CD4-positive, alpha-beta T cell treated with Interleukin-12 subunit alpha and Interleukin-12 subunit beta, for 1 hour (primary cell): Measurements from ENCODE around the gene CERS1.

ENCODE experiments used
- DNase-seq: peaks from one replicate; pipeline ENCODE4 v3.0.0-alpha.2; 2020

Gene CERS1

GRCh38 chr19:18895824-18896341 lies at the start of gene CERS1:
TSS of gene CERS1 (minus strand) at chr19:18896158. CDS start at chr19:18896072, 86 bp downstream.
- DNase-seq, result no peak

DNA sequence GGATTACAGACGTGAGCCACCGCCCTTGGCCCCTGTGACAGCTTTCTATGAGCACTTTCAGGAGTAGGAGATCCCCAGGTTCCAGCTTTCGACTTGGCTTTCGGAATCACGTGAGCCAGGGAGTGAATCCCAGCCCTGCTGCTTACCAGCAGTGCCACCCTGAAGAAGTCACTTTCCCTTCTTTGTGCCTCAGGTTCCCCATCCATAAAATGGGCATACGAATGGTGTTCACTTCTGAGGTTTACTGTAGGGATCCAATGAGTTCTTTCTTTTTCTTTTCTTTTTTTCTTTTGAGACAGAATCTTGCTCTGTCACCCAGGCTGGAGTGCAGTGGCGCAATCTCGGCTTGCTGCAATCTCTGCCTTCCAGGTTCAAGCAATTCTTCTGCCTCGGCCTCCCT lies 49.3 kb upstream of the CERS1 start:
- DNase-seq, result no peak

DNA sequence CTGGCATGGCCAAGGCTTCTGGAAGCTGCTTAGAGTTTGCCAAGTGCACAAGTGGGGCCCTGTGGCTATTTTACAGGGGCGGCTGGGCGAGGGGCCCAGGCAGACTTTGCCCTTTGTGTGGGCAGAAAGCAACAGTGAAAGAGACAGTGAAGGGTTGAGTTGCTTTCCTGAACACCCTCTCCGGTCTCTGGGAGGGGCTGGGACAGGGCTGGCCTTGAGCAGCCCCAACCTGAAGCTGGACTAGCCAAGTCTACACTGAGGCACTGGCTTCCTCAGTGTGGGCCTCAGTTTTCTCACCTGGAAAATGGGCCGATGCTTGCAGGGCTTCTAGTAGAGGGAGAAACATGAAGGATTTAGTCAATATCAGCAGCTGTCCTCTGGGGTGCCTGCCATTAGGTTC lies 47.5 kb upstream of the CERS1 start:
- DNase-seq, result no peak

DNA sequence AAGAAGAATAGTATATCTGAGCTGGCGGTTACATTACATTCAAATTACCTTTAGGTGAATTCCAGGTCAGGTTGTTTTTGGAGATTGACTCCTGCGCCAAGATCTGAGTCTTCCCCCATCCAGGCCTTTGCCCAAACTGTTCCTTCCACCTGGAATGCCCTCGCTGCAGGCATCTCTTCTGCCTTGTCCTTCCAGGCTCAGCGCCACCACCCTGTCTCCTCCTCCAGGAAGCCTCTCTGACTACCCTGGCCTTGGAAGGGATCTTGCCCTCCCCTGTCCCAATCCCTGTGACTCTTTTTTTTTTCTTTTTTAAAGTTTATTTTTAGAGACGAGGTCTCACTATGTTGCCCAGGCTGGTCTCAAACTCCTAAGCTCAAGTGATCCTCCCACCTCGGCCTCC lies 46.7 kb upstream of the CERS1 start:
- no peak for DNase-seq

DNA sequence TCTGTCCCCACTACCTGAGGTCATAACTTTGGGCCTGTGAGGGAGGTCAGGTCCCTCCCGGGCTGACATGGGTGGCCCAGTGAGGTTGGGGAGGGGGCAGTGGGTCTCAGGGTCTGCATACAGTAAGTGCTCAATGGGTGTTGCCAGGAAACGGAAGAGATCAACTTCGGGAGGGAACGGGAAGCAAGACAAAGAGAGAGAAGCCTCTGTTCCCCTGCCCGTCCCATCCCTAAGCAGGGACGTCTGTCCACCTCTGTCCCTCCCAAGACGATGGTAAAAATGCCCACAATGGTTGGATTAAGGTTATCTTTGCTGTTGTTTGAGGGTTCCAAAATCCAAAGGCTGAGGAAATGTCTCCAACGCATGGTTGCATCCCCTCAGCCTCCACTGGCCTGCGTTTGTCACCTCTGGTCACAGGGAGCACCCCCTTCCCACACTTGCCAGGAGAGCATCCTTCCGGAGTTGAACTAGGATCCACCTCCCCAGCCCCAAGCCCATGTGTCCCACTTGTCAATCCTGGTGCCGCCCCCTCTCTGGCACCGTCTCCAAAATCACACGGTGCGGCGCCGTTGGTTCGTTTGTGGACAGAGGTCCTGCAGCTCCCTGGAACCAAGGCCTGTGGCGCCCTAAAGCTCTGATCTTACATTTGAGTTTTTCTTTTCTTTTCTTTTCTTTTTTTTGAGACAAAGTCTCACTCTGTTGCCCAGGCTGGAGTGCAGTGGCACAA lies 45.8 kb upstream of the CERS1 start:
- DNase-seq, result no peak

- DNase-seq, result peak; percentile 80
Measured at GRCh38 chr19:18940769-18941627, 45.0 kb upstream of the CERS1 start, which contains the start of gene HOMER3. TSS of gene HOMER3 (minus strand) at chr19:18941217. CDS start at chr19:18938982, 2,235 bp downstream.

GRCh38 chr19:18939922-18940768 lies 44.2 kb upstream of the CERS1 start:
- no peak for DNase-seq

DNA sequence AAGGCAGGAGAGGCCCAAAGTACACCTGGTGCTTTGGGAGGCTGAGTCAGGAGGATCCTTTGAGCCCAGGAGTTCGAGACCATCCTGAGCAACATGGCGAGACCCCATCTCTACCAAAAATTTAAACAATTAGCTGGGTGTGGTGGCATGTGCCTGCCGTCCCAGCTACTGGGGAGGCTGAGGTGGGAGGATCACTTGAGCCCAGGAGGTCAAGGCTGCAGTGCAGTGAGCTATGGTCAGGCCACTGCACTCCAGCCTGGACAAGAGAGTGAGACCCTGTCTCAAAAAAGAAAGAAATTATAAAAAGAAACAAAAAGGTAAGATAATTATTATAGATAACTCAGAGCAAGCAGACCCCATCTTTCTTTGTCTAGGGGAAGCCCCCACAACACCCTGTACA lies 43.2 kb upstream of the CERS1 start:
- DNase-seq, result no peak

- DNase-seq, result no peak
Measured at GRCh38 chr19:18933297-18933696, 37.3 kb upstream of the CERS1 start.

- DNase-seq, result peak; percentile 85
Measured at GRCh38 chr19:18932216-18932841, 36.4 kb upstream of the CERS1 start.

- DNase-seq, result no peak
Measured at GRCh38 chr19:18931316-18932162, 35.6 kb upstream of the CERS1 start.

DNA sequence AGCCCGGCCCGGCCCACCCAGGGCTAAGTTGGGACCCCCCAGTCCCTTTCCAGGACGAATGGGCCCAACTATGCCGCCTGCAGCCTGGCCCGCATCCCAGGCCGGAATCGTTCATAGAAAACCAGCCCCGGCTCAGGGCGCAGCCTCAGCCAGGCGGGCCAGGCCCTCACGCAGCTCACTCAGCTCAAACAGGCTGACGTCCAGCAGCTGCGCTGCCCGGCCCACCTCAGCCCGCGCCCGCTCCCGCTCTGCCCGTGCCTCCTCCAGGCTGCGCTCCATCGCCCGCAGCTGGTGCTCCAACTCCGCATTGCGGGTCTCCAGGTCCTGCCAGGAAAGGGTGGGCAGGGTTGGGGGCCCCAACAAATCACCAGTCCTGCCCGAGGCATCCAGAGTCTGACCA lies 33.4 kb upstream of the CERS1 start:
- no peak for DNase-seq

- DNase-seq, result no peak
Measured at GRCh38 chr19:18928018-18928805, 32.3 kb upstream of the CERS1 start.

GRCh38 chr19:18924684-18925213 lies 28.8 kb upstream of the CERS1 start:
- no peak for DNase-seq

DNA sequence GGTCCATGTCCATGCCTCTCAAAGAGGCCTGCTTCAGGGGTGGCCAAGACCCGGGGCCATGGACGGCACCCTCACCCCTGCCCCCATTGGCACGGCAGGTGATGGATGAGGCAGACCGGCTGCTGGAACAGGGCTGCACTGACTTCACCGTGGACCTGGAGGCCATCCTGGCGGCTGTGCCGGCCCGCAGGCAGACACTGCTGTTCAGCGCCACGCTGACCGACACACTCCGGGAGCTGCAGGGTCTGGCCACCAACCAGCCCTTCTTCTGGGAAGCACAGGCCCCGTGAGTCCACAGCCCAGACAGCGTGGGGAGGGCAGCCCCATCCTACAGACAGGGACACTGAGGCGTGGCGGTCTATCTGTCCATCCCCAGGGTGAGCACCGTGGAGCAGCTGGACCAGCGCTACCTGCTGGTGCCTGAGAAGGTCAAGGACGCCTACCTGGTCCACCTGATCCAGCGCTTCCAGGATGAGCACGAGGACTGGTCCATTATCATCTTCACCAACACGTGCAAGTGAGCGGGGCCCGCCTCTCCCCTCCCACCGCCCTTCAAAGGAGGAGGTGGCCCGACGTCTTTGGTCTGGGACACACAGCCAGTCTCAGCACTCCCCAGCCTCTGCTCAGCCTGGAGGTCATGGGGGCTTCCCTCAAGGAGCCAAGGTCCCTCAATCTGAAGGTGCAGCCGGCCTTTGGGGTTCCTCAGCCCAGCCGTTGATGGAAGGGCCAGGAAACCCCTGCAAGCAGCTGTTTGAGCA lies 26.4 kb upstream of the CERS1 start:
- DNase-seq, result no peak

GRCh38 chr19:18921593-18921992 lies 25.6 kb upstream of the CERS1 start:
- no peak for DNase-seq

DNA sequence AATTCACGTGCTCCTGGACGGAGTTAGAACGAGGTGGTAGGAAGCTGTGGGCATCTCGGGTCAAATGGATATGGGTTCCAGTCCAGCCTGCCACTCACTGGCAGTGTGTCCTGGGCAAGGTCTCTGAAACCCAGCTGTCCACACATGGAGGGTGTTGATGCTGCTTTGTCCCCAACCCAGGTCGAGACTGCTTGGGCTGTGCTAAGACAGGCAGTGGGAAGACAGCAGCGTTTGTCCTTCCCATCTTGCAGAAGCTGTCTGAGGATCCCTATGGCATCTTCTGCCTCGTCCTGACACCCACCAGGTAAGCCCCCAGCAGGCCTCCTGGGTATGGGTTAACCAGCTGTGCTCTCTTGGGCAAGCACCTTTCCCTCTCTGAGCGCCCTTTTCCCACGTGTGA lies 24.4 kb upstream of the CERS1 start:
- DNase-seq, result no peak

- no peak for DNase-seq
Measured at GRCh38 chr19:18919900-18920214, 23.9 kb upstream of the CERS1 start.

DNA sequence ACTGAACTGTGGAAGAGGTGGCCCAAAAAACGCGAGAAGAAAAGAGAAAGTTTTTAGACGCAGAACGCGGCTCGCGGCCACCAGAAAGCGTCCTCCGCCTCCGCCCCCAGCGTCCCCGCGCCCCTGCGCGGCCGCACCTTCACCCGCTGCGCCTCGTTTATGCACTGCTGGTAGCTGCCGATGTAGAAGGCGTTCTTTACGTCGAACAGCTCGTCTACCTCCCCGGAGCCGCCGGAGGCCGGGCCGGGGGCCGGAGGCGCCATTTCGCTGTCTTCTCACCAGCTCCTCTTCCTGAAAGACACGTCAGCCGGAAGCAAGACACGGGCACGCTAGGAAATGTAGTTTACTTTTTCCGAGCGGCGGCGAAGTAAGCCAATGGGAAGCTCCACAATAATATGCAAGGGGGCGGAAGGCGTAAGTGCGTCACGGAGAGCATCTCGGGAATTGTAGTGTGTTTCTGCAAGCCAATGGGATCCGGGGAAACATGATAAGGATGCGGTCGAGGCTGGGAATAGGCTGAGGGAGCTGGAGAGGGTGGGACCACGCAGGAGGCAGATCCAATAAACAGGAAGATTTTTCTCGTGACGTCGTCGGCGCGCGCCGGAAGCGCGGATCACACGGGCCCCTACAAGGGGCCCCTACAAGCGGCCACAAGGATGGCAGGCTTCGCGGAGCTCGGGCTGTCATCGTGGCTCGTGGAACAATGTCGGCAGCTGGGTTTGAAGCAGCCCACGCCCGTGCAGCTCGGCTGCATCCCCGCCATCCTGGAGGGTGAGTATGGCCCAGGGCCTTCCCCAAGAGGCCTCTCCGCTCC lies 23.3 kb upstream of the CERS1 start, which contains the start of the genes COPE and DDX49:
Gene COPE, minus strand, starts transcription at position 302 of the 814 bp plus-strand sequence. Its CDS starts 39 bp downstream, at position 263.
Gene DDX49, plus strand, starts transcription at position 630 of the 814 bp plus-strand sequence. Its CDS starts 27 bp downstream, at position 657.
- peak; percentile 98 for DNase-seq
